BJ (cell line): ENCODE data around the gene MBOAT7. TPM values are rescaled to one million over a fixed set of nuclear protein-coding genes. Genes with fewer than 3 reads are reported as not detected.

Source experiments
- CTCF ChIA-PET: fragments of 350-600 bp; formaldehyde crosslinking; extraction: SDS; loops from one replicate; lab custom pipeline; 2021; ENCODE audit warnings: antibody characterized with exemption, inconsistent platforms; lab: Yijun Ruan, JAX
- POLR2A ChIA-PET: fragments of 300-600 bp; sonication (Branson Sonifier 250); formaldehyde crosslinking; extraction: SDS; loops from one replicate; lab custom pipeline; 2021; ENCODE audit warnings: antibody characterized with exemption; lab: Charles Lee
- DNase-seq: peaks from one replicate; pipeline ENCODE4 v3.0.0-alpha.2; 2011; ENCODE audit warnings: low read depth
- H3K27me3 ChIP-seq: 2 replicates; pipeline ENCODE4 v1.6.0; 2011; ENCODE audit warnings: low read length; ENCODE audit not compliant: control insufficient read depth, insufficient read depth
- H3K36me3 ChIP-seq: 2 replicates; pipeline ENCODE4 v1.5.1; 2011; ENCODE audit warnings: low read length; ENCODE audit not compliant: control insufficient read depth, insufficient read depth
- H3K4me3 ChIP-seq: 2 replicates; pipeline ENCODE4 v1.5.1; 2011; ENCODE audit warnings: low read depth, mild to moderate bottlenecking, control low read depth, low read length
- polyA plus RNA-seq: library from polyadenylated mRNA; depleted of rRNA; stranded (reverse); fragments of >200 nt; gene quantifications from 2 replicates; pipeline ENCODE4 v1.2.3, GENCODE V29; 2011
- TF ChIP-seq, protein P1 (sequence below): IDR thresholded peaks from 2 replicates; pipeline ENCODE4 v1.5.1; 2011; ENCODE audit warnings: low read depth, mild to moderate bottlenecking, control low read depth, inconsistent platforms, low read length, moderate library complexity; ENCODE audit not compliant: insufficient read depth

MBOAT7 gene
- polyA plus RNA-seq, 1 experiment = 101 TPM

DNA sequence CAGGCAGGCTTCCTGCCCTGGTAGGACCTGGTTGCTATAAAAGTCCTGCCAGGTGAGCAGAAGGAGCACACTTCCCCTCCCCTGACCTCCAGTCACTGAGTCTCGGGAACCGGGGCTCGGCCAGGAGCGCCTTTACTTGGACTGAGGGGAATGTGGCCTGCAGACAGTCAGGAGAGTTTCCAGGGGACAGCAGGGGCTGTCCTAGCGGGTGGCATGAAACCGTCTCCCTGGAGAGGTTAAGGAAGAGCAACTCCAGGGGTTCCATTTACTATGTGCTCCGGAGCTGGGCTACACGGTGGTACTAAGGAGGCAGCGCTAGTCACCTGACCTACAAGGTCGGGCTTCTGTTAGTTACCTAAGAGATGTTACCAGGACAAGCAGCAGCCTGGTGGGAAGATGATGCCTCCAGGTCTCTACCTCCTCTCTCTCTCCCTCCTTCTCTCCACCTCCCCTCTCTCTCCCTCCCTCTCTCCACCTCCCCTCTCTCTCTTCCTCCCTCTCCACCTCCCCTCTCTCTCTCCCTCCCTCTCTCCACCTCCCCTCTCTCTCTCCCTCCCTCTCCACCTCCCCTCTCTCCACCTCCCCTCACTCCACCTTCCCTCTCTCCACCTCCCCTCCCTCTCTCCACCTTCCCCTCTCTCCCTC, 55.9 kb downstream of the MBOAT7 start:
- POLR2A ChIA-PET = no interaction called here
- no peak for DNase-seq
- CTCF ChIA-PET = no interaction called here
- H3K27me3 ChIP-seq = no peaks in the 10 kb centered on the region
- TF ChIP-seq, protein P1, sequence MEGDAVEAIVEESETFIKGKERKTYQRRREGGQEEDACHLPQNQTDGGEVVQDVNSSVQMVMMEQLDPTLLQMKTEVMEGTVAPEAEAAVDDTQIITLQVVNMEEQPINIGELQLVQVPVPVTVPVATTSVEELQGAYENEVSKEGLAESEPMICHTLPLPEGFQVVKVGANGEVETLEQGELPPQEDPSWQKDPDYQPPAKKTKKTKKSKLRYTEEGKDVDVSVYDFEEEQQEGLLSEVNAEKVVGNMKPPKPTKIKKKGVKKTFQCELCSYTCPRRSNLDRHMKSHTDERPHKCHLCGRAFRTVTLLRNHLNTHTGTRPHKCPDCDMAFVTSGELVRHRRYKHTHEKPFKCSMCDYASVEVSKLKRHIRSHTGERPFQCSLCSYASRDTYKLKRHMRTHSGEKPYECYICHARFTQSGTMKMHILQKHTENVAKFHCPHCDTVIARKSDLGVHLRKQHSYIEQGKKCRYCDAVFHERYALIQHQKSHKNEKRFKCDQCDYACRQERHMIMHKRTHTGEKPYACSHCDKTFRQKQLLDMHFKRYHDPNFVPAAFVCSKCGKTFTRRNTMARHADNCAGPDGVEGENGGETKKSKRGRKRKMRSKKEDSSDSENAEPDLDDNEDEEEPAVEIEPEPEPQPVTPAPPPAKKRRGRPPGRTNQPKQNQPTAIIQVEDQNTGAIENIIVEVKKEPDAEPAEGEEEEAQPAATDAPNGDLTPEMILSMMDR = no peak
- H3K4me3 ChIP-seq = no peak overlapping the region
- H3K36me3 ChIP-seq = peaks cover 12% of the 10 kb centered on the region

DNA sequence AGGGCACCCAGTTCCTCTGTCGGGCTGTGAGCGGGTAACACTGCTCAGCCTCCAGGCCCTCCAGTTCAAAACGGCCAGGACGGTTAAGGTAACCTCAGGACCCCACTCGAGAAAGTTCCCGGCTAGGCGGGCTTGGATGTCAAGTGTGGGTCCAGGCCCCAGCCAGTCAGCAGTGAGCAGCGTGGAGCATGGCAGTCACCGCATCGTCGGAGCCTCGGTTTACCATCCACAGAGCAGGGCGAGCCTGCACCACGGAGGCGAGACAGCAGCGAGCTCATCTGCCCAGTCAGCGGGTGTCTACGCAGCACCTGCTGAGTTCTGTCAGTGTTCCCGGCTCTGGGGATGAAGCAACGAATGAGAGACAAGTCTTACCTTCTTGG, 59.8 kb downstream of the MBOAT7 start:
- TF ChIP-seq, protein P1 = no peak
- Histone ChIP-seq H3K4me3 (no peak overlapping the region), H3K36me3 (peaks cover 27% of the 10 kb centered on the region), H3K27me3 (no peaks in the 10 kb centered on the region)
- CTCF ChIA-PET = no interaction called here
- no peak for DNase-seq
- POLR2A ChIA-PET = interaction anchor here (0.6 kb wide), 1 partner anchor 1047 kb away, joined by 3 read pairs; no protein-coding TSS in a partner anchor

DNA sequence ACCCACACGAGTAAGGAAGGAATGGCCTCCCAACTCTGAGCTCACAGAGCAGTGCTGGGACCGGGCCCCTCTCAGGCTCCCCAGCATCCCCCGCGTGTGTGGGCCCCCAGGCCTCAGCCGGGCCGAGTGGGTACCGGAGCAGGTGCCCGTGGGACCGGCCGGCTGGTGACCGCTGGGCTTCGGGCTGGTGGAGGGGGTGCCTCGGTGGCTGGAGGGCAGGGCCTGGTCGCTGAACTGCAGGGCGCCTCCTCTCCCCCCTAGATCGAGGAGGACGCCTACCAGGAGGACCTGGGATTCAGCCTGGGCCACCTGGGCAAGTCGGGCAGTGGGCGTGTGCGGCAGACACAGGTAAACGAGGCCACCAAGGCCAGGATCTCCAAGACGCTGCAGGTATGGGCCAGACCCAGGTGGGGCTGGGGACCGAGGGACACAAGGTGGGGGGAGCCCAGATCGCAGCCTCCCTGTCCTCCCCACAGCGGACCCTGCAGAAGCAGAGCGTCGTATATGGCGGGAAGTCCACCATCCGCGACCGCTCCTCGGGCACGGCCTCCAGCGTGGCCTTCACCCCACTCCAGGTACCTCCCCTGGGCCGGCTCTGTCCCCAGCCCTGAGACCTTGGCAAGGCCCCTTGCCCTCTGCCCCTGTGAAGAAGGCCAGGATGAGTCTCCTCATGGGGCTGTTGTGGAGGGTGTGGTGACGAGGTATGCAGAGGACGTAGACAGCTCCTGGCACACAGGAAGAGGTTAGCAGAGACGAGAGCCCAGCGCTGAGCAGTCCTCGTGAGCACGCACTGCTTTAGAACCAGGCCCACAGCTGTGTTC, 60.4 kb downstream of the MBOAT7 start:
- H3K27me3 ChIP-seq = no peaks in the 10 kb centered on the region
- ChIA-PET CTCF (no interaction called here), POLR2A (no interaction called here)
- no peak for DNase-seq
- TF ChIP-seq, protein P1 = no peak
- H3K36me3 ChIP-seq = peaks cover 29% of the 10 kb centered on the region
- H3K4me3 ChIP-seq = no peak overlapping the region

GRCh38 chr19:54128441-54128725, 61.0 kb downstream of the MBOAT7 start:
- ChIA-PET CTCF (no interaction called here), POLR2A (no interaction called here)
- Histone ChIP-seq H3K4me3 (no peak overlapping the region), H3K27me3 (no peaks in the 10 kb centered on the region), H3K36me3 (peaks cover 34% of the 10 kb centered on the region)
- no peak for DNase-seq
- TF ChIP-seq, protein P1 = no peak

DNA sequence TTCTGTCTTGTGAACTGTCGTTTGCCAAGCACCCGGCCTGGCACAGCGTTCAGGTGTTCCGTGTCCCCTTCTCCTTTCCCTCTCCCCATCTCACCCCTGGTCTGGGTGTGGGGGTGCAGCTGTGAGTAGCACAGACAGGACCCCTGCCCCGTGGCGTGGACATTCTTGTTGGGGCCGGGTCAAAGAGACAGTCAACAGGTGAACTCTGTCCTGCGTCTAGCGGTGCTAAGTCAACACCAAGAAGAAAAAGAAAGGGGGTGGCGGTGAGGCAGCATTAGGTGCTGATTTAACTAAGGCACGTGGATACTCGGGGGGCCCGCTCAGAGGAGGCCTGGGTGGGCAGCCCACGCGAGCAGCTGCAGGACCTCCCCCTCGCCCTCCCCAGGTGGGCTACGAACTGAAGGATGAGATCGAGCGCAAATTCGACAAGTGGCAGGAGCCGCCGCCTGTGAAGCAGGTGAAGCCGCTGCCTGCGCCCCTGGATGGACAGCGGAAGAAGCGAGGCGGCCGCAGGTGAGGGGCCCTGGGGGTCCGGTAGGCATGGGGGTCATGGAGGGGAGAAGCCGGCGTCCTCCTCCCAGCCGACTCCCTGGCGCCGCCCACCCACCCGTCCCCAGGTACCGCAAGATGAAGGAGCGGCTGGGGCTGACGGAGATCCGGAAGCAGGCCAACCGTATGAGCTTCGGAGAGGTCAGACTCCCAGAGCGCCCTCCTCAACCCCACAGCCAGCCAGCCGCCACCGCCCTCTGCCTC, 61.5 kb downstream of the MBOAT7 start:
- Histone ChIP-seq H3K36me3 (peaks cover 35% of the 10 kb centered on the region), H3K4me3 (no peak overlapping the region), H3K27me3 (no peaks in the 10 kb centered on the region)
- POLR2A ChIA-PET = no interaction called here
- no peak for DNase-seq
- TF ChIP-seq, protein P1 = no peak
- CTCF ChIA-PET = no interaction called here
